Stimulated activated CD8-positive, alpha-beta memory T cell treated with anti-CD3 and anti-CD28 coated beads, Interleukin-15, amount 100 ng/mL, for 4 hours (primary cell): ENCODE measurements around the gene HEMK1.
A peak's percentile ranks its signal among the peaks of the same experiment; 100 is the strongest.

ENCODE experiments used
- DNase-seq, 2 donors: peaks; one replicate each; pipeline ENCODE4 v3.0.0-alpha.2; 2020; ENCODE audit warnings: low read depth in 2 of 2

The HEMK1 gene

GRCh38 chr3:50616003-50616769 lies 46.9 kb downstream of the HEMK1 start:
- DNase-seq = peak in 1 of 2 donors; percentile 70

DNA sequence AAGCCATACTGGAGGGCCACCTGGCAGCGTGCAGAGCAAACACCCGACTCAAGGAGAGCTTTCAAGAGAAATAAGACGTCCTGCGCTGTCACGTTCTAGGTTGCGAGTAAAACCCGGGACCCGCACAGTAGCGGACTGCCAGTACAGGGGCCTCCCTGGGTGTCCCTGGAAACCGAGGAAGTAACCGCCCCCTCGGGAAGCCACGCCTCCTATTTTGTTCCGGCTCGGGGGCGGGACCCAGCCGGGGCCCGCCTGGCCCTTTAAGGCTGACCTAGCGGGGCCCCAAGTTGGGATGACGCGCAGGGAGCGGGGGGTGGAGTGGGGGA lies 47.4 kb downstream of the HEMK1 start:
- DNase-seq = peak; percentile 90 to 91

DNA sequence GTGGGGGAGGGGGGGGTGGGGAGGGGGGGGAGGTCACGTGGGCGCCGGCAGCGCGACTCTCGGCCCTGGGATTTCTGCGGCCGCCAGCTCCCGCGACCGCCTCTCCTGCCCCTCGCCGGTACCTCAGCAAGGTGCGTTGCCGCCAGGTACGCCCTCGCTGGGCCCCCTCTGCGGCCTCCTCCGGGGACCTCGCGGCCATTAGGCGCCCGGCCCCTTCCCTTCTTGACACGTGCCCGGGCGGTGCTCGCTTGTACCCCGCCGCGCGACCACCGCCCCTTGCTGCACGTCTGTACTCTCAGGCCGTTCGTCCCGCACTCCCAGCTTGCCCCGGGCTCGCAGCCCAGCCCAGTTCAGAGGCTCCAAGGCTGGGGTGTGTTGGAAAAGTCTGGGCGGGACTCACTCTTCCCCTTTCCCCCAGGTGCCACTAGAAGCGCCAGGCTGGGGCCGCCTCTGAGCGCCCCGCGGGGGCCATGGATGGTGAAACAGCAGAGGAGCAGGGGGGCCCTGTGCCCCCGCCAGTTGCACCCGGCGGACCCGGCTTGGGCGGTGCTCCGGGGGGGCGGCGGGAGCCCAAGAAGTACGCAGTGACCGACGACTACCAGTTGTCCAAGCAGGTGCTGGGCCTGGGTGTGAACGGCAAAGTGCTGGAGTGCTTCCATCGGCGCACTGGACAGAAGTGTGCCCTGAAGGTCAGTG lies 47.9 kb downstream of the HEMK1 start, which contains the start of gene MAPKAPK3:
TSS of gene MAPKAPK3 (plus strand) at position 56 of the 696 bp plus-strand sequence. CDS start at position 471, 415 bp downstream.
- DNase-seq = no peak

GRCh38 chr3:50617911-50618481 lies 48.7 kb downstream of the HEMK1 start:
- DNase-seq = no peak

GRCh38 chr3:50620420-50620819 lies 51.1 kb downstream of the HEMK1 start:
- no peak for DNase-seq

DNA sequence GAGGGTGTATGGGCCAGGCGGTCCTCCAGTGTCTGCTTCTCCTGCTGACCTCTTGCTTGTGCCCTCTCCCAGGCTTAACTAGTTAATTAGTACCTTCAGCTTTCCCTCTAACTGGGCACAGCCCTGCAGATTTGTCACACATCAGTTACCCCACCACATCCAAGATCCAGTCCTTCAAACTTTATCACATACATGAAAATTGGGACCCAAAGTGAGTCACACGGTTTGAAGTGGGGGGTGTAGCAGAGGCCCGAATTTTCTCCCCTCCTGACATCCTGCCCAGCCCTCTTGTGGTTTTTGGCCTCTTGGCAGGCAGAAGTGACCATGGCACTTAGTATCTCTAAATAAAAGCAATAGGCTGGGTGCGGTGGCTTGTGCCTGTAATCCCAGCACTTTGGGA lies 51.5 kb downstream of the HEMK1 start:
- DNase-seq = no peak

GRCh38 chr3:50622881-50623280 lies 53.6 kb downstream of the HEMK1 start:
- no peak for DNase-seq

- DNase-seq = peak in 1 of 2 donors; percentile 58
Observed at GRCh38 chr3:50623840-50624474, 54.6 kb downstream of the HEMK1 start.

DNA sequence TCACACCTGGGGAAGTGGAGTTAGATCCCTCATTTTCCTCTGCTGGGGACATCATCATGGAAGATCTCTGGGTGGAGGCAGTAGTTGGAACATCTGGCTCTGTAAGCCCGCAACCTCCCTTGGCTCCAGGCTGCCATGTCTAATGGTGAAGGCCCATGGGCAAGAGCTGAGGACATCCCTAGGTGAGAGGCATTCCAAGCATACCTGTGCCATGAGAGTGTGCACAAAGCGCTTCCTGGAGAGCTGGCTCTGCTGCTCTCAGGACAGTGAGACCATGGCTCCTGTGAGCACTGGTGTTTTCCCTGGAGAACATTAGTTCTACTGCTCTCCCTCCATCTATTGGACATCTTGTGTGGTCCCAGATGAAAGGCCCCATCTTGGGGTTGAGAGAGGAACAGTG lies 55.3 kb downstream of the HEMK1 start:
- no peak for DNase-seq

- no peak for DNase-seq
Observed at GRCh38 chr3:50625231-50626182, 56.2 kb downstream of the HEMK1 start.

- no peak for DNase-seq
Observed at GRCh38 chr3:50626401-50626800, 57.1 kb downstream of the HEMK1 start.

- DNase-seq = no peak
Observed at GRCh38 chr3:50627407-50628051, 58.2 kb downstream of the HEMK1 start.

GRCh38 chr3:50628601-50629000 lies 59.3 kb downstream of the HEMK1 start:
- DNase-seq = no peak

DNA sequence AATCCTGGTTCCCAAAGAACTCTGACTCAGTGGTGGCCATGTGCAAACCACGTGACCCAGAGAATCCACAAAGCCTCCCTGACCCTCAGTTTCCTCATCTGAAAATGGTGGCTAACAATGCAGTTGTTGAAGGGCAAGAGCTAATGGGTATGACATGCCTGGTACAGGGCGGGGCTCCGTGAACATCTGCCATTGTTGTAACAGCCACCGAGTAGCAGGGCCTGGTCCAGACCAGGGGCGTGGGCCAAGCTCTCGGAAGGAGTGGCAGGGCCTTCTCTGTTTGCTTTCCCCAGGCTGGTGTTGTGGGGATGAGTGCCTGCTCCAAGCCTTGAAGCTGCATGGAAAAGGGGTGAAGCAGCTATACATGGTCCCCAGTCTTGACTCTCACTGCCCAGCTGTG lies 61.1 kb downstream of the HEMK1 start:
- DNase-seq = no peak

- DNase-seq = no peak
Observed at GRCh38 chr3:50630877-50631276, 61.6 kb downstream of the HEMK1 start.

DNA sequence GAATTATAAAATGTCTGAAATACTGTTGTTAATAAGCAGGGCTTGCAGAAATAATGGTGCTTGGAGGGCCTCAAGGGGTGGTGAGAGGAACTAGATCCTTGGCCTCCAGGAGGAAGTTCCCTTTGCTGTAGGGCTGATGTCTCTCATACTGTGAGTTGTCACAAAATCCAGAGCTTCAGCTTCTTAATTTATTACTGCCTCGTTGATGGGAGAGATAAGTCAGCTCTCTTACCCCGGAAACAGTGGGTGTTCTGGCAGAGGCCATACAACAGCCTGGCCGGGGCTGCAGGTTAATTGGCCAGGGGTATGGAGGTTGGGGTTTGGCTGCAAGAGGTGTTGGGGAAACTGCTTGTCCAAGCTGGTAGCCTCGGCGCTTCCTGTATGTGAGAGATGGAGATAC lies 63.1 kb downstream of the HEMK1 start:
- no peak for DNase-seq

GRCh38 chr3:50633230-50633790 lies 64.0 kb downstream of the HEMK1 start:
- DNase-seq = no peak

DNA sequence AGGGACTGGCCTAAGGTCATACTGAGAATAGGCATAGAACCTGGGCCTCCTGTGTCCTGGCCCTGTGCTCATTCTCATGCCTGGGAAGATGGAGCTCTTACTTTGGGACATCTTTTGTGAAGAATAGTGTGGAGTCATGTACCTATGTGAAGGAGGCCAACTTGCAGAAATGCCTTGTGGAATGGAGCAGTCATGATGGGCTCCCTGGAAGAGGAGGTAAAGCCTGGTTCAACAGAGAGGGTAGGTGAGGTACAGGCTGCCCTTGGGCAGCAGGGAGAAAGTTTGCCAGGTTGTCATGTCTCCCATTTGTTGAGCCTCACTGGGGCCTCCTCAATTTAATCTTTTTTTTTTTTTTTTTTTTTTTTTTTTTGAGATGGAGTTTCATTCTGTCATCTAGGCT lies 65.7 kb downstream of the HEMK1 start:
- DNase-seq = no peak

- DNase-seq = no peak
Observed at GRCh38 chr3:50637011-50637410, 67.7 kb downstream of the HEMK1 start.

- no peak for DNase-seq
Observed at GRCh38 chr3:50637945-50638344, 68.6 kb downstream of the HEMK1 start.
